ENCODE data around the gene SPOPL. TPM values are rescaled to one million over a fixed set of nuclear protein-coding genes. Genes with fewer than 3 reads are reported as not detected.

The SPOPL gene
- total and polyA plus RNA-seq, 9 of the 15 experiments (the other 6 are each of a cell fraction or from before 2014, with no cell fraction given) = 0.53 to 6.1 (median 4.1) TPM

DNA sequence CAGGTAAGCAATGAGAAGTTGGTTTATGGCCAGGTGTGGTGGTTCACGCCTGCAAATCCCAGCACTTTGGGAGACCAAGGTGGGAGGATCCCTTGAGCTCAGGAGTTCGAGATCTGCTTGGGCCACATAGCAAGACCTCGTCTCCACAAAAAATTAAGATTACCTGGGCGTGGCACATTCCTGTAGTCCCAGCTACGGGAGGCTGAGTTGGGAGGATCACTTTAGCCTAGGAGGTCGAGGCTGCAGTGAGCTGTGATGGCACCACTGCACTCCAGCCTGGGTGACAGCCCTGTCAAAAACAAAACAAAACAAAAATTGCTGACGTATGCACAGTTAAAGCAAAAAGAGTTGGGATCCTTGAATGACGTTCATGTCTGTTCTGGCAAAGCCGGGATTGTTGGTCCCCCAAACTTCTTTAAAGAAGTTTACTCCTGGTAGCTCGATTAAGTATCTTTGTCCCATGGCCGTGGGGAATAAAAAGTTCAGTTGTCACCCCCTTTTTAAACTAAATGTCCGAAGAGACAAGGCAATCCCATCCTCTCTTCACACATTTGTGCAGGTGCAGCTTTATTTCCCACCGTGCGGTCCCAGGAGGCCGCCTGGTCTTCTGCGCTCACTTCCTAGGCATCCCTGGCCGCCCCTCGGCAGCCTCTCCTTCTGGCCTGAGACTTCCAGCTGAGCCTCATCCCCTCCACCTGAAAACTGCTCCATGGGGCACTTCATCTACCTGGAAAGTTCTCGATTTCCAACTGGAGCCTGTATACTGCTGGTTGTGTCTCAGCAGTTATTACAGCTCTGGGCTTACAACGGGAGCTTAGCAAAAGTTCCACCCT is 762 bp upstream of the SPOPL start (continued):
- TF ChIP-seq TAF7 (tag; IDR thresholded peaks at IDR 0.05) (no peak), MAFG (tag; conservative IDR thresholded peaks at IDR 0.05) (peak; percentile 93), ZNF76 (CRISPR knock-in tag; IDR thresholded peaks at IDR 0.05; ENCODE audit: borderline replicate concordance) (no peak), SAP30 (IDR thresholded peaks at IDR 0.05; ENCODE audit: borderline replicate concordance, insufficient read depth, low read depth, low read length, poor library complexity, severe bottlenecking) (peak; percentile 41), CBX1 (IDR thresholded peaks at IDR 0.05; ENCODE audit: low read depth) (0 out of 2 replicates have a peak, but pooled peaks have one; percentile 11), TEAD1 (CRISPR knock-in tag; IDR thresholded peaks at IDR 0.05) (0 out of 4 replicates have a peak, but pooled peaks of 1 of the 2 experiments have one; percentile 49), STAT5A (IDR thresholded peaks at IDR 0.05; ENCODE audit: borderline replicate concordance, low read length) (no peak)

GRCh38 chr2:138502255-138503086 is 901 bp downstream of the SPOPL start:
- intact Hi-C loops (cut with micrococcal nuclease) = no loop called here
- TF ChIP-seq HDAC1 (IDR thresholded peaks at IDR 0.05) (0 out of 4 replicates have a peak, but pooled peaks of 1 of the 2 experiments have one; percentile 55), ZNF589 (CRISPR knock-in tag; IDR thresholded peaks at IDR 0.05; ENCODE audit: low read depth) (no peak), ZNF253 (CRISPR knock-in tag; conservative IDR thresholded peaks at IDR 0.05) (no peak), POLR2H (tag; IDR thresholded peaks at IDR 0.05; ENCODE audit: low read depth) (no peak), ZNF655 (CRISPR knock-in tag; IDR thresholded peaks at IDR 0.05) (no peak), SETDB1 (IDR thresholded peaks at IDR 0.05; ENCODE audit: low read length) (no peak)
- TF ChIP-seq, protein P1, sequence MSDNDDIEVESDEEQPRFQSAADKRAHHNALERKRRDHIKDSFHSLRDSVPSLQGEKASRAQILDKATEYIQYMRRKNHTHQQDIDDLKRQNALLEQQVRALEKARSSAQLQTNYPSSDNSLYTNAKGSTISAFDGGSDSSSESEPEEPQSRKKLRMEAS (CRISPR knock-in tag; IDR thresholded peaks at IDR 0.05) = 0 out of 2 replicates have a peak, but pooled peaks have one; percentile 12

More at GRCh38 chr2:138502255-138503086, 901 bp downstream of the SPOPL start:
- BruUV-seq (replicated peaks) = TSS peak; percentile 49
- H3K27me3 ChIP-seq (ENCODE audit: control insufficient read depth in 2 of 2, insufficient read depth in 2 of 2, low read length in 2 of 2) = no peaks in the 10 kb centered on the region
- WGBS (ENCODE audit: insufficient coverage, low coverage, missing lambda C conversion rate) = under 1% methylated on average over 26 of the region's 26 CpGs
- peak overlapping the region; percentile 89 for H3K4me2 ChIP-seq (ENCODE audit: insufficient read depth, low read length)
- peaks cover 65% of the 10 kb centered on the region for H3K79me2 ChIP-seq (ENCODE audit: control insufficient read depth, insufficient read depth, low read length)
- peak overlapping the region; percentile 77 for H3K27ac ChIP-seq (ENCODE audit: extremely low read depth, low read depth, low read length)
- H3K4me3 ChIP-seq = peak overlapping the region; percentile 67
- ATAC-seq (peak; percentile 23), DNase-seq (ENCODE audit: extremely low read depth in 1 of 4, low spot score in 3 of 4) (peak in 1 of 4 experiments; percentile 47), FAIRE-seq (no peak)
- peaks cover 4% of the 10 kb centered on the region; the same call in 1 of the 2 replicates for H4K20me1 ChIP-seq (replicated peaks; ENCODE audit: control insufficient read depth, insufficient read depth, low read length)
- H3K9me3 ChIP-seq (replicated peaks; ENCODE audit: control insufficient read depth, insufficient read depth, low read depth, low read length) = no peaks in the 10 kb centered on the region
- ChIA-PET CTCF (ENCODE audit: low intra/inter-chr PET ratio) (no interaction called here), POLR2A (interaction anchor here (0.6 to 1.2 kb wide), 4 partner anchors 11 to 50 kb away, joined by 3 read pairs; no protein-coding TSS in a partner anchor)
- H2AFZ ChIP-seq (ENCODE audit: low read depth, low read length) = peak overlapping the region; percentile 79
- H3K36me3 ChIP-seq (ENCODE audit: control insufficient read depth, insufficient read depth, low read length) = no peaks in the 10 kb centered on the region
- peak overlapping the region; percentile 81 to 96 for H3K9ac ChIP-seq (ENCODE audit: insufficient read depth in 1 of 2, low read depth in 2 of 2, low read length in 2 of 2)
- H3K9me1 ChIP-seq (ENCODE audit: control insufficient read depth, insufficient read depth, low read length) = no peaks in the 10 kb centered on the region
- in situ Hi-C loops (cut with MboI) = no loop called here
- peaks cover 6 to 37% of the 10 kb centered on the region in 2 experiments; a peak in 4 of 5 replicates for H3K4me1 ChIP-seq (replicated peaks in 1 of 2; ENCODE audit: control insufficient read depth in 2 of 2, insufficient read depth in 2 of 2, low read length in 2 of 2)
